NCI-H2227 treated with DMSO at 0.1 percent for 48 hours (cell line): Measurements from ENCODE around the gene GABRG3.
"Not testable (repeated sequence)": the region's sequence is repeated elsewhere in the genome, so short reads cannot be mapped to it uniquely, and the experiment has no call there.

Source experiments
- DNase-seq: peaks from one replicate; lab custom pipeline; 2025; lab: John Stamatoyannopoulos, UW

Gene GABRG3

DNA sequence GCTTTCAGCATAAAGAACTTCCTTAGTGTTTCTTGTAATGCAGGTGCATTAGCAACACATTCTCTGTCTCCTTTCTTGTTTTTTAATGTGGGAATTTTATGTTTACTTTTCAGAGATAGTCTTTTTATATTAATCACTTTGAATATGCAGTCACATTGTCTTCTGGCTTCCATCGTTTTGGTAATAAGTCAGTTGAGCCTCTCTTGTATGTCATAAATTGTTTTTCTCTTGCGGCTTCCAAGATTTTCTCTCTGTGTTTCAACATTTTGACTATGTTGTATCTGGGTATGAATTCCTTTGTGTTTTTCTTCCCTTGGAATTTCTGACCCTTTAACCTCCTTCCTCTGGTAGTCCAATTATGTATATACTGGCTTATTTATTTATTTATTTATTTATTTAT, 25.3 kb downstream of the GABRG3 start:
- no peak for DNase-seq

DNA sequence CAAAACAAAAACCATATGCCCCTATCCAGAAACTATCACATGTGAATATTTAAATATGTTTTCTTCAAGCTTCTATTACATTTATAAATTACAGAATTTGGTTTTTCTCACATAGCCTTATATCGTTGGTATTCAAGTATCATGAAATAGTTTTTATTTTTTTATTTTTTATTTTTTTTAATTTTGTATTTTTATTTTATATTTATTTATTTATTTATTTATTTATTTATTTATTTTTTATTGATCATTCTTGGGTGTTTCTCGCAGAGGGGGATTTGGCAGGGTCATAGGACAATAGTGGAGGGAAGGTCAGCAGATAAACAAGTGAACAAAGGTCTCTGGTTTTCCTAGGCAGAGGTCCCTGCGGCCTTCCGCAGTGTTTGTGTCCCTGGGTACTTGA, 32.0 kb downstream of the GABRG3 start:
- not testable (repeated sequence) for DNase-seq

DNA sequence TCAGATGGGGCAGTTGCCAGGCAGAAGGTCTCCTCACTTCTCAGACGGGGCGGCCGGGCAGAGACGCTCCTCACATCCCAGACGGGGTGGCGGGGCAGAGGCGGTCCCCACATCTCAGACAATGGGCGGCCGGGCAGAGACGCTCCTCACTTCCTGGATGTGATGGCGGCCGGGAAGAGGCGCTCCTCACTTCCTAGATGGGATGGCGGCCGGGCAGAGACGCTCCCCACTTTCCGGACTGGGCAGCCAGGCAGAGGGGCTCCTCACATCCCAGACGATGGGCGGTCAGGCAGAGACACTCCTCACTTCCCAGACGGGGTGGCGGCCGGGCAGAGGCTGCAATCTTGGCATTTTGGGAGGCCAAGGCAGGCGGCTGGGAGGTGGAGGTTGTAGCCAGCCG, 33.2 kb downstream of the GABRG3 start:
- not testable (repeated sequence) for DNase-seq

DNA sequence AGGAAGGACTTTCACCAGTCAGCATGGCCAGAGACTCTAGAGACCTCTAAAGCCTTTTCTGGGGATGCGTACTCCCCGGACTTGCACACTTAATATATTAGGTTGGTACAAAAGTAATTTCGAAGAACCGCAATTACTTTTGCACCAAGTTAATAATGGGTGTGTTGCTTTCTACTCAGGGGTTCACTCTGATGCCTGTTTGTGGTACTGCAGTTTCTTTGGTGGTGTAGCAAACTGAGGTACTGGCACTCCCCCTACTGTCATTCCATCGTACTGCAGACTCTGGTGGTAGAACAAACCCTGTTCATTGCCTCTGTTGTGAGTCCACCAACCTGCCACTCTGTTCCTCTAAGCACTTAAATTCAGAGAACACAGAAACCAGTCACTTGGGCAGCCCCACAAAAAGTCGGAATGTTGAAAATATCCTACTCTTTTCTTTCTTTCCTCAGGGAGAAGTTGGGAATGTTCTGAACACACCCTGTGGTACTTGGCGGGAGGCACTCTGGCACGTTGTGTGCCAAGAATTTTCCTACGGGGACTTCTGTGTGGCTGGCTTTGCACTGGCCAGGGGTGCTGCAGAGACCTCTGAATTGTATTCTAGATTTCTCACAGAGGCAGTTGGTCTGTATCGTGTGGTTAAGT, 46.3 kb downstream of the GABRG3 start:
- DNase-seq: peak; percentile 53

DNA sequence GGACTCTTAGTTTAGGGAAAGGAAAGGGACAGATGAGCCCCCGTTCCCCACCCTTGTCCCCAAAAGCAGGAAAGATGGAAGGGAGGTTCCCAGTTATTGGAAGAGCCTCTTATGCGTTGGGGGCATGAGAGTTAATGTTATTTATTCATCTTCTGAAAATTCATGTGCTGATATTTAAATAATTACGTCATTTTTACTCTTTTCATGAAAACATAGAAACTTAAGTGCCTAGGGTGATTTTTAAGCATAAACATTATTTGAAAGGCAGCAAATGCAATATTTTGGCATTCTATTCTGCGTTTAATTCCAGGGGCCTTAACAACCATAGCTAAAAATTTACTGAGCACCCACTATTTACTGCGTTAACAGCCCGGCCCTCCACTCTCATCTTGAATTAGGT, 48.7 kb downstream of the GABRG3 start:
- no peak for DNase-seq

DNA sequence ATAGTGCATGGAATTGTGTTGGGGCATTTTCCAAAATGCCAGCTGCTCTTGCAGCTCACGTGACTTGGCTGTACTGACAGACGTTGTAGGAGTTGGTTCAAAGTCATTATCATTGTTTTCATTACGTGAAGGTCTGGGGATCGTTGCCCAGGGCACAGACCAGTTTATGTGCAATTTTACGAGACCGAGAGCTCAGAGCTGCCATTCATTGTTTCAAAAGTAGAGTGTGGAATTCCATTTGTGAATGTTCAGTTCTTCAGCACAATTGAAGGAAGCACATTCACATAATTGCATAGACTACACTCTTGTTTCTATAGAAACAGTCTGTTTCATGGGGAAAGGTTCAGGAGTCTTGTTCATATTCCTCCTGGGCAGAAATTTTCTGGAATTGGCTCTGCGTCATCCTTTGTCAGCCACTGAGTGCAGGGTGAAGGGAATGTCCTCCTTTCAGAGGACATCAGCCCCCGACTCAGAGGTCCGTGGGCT, 54.5 kb downstream of the GABRG3 start:
- peak; percentile 3 for DNase-seq

DNA sequence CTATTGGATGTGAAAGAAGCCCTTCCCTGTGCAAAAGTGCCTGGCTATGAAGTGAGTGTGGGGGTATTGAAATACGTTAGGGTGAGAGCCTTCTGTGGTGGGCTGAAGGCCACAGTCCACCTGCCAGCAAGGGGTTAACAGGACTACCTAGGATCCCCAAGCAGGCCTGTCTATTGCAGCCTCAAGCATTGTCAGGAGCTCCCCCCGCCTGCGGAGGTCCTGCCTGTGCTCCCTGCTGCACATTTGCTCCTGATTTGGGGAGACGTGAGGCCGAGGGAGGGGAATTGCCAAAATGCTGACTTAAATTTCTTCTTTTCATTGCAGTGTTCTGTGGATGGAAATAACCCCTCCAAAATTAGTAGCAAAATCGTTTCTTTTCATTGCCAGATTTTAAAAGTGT, 56.2 kb downstream of the GABRG3 start:
- no peak for DNase-seq

DNA sequence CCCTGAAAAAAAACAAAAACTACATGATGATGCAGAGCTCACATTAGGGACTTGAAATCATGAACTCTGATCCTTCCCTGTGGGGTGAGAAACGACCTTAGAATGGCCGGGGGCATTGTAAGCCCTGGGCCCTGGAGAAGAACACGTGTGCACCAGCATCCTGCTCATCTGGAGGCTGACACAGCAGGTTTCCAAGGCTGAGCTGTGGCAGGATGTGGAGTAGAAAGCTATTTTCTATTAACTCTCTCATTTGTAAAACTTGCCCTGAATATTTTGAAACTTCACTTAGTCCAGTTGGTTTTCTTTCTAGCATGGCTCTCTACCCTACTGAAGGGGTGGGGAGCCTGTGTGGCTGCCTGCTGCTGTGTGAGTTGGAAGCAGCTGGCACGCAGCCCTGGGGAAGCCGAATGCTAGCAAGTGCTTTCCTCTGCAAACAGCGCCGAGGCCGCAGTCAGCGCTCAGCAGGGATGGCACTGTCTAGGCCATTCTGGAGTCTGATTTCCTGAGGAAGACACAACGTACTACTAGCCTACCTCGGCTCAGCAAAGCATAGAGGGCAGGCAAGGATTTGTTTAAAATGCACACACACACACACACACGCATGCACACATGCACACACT, 58.0 kb downstream of the GABRG3 start:
- peak; percentile 1 for DNase-seq

DNA sequence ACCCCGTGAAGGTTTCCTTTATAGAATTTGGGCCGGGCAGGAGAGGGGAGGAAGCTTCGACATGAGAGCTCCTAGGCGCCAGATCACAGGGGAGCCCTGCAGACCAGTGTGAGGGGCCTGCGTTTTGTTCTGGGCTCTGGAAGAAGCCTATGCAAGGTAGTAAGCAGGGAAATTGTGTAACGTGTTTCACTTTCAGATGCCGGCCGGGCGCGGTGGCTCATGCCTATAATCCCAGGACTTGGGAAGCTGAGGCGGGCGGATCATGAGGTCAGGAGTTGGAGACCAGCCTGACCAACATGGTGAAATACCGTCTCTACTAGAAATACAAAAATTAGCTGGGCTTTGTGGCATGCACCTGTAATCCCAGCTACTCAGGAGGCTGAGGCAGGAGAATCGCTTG, 65.2 kb downstream of the GABRG3 start:
- no peak for DNase-seq

DNA sequence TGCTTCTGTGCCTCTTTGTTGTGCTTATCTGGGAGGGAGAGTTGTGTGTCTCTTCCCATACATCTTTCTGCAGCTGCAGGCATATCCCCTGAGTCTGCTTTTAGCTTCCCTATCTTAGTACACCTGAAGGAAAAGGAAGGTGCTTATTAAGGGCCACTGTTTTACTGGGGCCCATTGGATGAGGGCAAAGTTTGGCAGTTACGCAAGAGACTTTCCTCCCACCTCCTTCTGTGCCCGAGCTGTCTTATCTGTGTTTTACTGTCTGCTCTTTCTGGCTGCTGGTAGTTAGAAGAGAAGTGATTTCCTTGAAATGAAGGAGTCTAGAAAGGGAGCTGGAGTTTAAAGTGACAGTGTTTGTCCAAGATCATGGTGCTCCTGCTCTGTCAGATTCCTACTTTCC, 66.5 kb downstream of the GABRG3 start:
- DNase-seq: no peak

DNA sequence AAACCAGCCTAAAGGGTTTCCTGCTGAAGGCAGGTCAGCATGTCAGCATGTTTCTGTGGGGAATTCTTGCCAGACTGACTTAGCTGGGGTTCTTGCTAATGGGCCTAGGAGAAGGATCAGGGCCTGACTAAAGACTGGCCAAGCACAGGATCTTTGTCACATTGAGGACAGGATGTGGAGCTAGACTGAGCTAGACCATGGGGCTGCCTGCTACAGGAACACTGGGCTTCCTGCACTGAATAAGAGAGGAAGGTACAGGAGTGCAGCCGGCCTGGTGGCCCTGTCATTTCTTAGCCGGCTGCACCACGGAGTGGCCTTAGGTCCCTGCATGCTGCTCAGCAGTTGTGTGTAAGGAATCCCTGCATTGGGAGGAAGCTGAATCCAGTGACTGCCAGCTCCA, 68.2 kb downstream of the GABRG3 start:
- no peak for DNase-seq

DNA sequence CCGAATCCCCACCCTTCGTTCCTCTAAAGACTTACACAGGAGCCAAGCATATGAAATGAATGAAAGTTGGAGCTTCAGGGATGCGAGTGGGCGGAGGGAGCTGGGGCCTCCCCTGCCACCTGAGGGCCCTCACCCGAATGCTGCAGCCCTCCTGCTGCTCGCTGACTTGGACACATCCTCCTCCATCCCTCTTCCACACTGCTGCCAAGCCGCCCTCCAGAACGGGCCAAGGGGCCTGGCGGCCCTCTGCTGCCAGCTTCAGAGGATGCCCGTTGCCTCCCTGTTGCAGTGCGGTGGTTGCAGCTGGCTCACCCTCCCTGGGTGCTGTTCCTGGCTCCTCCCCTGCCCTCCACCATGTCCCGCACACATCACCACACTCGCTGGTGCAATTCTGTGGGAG, 71.2 kb downstream of the GABRG3 start:
- DNase-seq: no peak

DNA sequence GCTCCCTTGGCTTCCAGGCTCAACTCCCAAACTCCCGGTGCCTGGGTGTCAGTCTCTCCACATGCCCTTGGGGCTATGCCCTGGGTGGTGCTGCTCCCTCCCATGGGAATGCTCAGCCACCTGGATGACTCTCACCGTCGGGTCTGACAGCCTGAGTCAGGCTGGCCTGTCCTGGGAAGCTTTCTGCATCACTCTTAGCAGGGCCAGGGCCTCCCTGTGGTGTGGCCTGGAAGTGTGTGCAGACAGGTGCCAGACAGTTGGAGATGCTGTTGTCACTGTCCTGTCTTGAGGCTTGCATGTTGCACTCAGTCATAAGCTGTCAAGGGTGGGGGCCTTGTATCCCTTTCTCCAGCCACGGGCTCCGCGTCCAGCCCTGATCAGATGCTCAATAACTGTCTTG, 71.7 kb downstream of the GABRG3 start:
- DNase-seq: no peak

DNA sequence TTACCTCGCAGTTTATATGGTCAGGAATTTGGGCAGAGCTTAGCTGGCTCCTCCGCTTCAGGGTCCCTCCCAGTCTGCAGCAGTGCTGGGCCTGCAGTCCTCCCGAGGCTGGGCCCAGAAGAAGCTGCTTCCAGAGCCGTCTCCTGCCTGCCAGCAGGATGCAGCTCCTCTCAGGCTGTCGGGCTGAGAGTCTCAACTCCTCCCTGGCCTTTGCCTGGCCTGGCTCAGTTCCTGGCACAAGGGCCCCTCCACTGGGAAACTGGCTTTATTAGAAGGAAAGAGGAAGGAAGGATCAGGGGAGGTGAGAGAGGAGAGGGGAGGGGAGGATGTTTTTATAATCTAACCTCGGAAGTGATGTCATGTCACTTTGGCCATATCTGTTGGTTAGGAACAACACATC, 72.8 kb downstream of the GABRG3 start:
- no peak for DNase-seq

DNA sequence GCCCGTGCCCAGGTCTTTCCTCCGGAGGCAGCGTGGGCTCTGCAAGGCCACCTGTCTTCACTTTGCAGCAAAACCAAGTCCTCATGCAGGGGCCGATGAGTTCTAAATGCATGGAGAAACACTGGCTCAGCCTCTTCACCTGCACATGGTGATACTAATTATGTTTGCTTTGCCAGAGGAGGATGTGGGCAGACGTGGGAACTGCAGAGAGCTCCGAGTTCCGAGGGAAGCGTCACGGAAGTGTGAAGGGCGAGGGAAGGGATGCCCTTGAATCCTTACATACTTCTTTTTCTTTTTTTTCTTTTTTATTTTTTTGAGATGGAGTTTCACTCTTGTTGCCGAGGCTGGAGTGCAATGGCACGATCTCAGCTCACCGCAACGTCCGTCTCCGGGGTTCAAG, 74.8 kb downstream of the GABRG3 start:
- DNase-seq: no peak

DNA sequence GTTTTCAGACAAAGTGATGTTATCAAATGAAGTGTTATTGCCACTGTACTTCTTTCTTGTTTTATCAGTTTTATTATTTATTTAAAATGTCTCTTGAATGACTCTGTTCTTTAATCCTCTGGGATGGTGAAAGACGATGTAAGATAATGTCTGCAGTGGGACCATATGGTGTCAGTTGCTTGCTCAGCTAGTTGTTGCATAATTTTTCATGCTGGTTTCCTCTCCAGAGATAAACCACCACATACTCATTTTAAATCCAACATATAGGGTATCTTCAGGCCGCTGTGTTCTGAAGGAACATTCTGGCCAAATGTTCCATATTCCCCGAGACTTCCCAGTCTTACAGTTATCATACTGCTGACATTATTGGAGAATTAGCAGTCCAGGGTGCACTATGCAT, 75.9 kb downstream of the GABRG3 start:
- no peak for DNase-seq

DNA sequence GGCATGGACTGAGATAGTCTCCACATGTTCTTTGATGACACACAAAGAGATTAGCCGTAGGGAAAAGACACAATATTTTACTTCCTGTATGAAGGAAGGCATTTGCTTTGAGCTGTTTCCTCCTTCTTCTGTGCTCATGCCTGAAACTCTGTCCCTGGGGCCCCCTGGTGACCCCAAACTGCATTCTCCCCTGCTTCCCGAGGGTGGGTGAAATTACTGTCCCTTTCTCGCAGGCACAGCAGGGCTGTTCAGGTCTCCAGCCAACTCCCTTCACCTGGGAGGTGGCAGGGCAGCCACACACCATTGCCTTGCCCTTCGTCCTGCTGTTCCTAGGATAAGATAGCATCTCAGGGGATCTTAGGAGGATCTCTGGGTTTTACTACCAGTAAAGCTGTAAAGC, 79.2 kb downstream of the GABRG3 start:
- DNase-seq: no peak

DNA sequence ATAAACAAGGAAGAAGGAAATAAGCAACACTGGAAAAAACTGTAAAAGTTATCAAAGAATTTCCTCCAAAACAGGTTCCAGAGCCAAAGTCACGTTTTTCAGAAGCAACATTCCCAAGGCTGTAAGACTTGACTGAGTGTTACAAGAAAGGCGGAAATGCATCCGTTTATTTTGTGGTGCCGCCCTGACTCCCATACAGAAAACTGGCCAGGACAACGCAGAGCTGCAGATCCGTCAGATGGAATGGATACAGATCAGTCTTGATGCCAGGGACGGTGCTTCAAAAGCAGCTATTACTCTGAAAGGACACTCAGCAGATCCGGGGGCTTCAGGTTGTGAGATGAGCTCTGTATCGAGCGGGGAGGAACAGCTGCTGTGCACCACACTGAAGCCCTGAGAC, 83.4 kb downstream of the GABRG3 start:
- no peak for DNase-seq

DNA sequence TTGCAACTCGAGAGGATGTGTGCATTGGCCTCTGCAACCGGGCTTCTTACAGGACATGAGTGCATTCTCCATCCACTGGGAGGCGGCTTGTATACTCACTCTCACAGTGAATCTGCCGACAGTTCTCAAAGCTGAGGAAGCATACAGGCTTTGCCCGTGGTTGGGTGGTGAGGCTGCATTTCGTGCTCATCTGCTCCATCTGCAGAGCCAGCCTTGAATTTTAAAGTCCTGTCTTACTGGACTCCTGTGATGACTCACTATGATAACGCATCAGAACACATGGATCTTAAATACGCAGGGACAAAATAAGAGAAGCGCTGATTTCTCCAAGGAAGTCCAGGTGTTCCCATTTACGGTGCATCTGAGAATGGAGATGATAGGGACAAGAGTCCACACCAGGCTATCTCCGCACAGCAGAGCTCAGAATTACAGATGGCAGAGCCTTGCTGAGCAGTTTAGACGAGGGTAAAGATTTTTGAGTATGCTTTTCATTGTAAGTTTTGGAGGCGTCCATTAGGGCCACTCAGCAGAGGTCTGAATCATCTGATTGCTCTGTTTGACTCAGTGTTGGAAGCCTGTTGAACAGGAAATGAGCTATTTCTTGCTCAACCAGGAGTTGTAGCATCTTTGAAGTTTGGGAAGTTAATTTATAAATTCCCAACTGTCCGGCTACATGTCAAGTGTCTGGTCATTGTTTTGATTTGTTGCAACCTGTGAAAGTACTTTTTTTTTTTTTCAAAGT, 87.1 kb downstream of the GABRG3 start:
- DNase-seq: no peak

DNA sequence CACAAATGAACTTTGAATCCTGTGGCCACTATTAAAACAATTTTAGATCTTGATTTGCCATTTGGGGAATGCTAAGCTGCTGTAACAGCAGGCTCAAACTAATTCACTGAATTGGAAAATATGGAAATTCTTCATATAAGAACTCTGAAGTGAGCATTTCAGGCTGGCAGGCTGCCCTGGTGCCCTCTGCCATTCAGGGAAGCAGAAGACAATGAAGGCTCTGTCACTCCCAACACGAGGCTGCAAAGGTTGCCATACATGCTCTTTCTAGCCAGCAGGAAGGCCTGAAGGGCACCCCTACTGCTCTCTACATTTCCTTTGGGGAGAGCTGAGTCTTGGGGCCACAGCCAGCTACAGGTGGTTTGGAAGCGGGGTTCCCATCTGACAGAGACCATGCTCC, 88.0 kb downstream of the GABRG3 start:
- DNase-seq: no peak

DNA sequence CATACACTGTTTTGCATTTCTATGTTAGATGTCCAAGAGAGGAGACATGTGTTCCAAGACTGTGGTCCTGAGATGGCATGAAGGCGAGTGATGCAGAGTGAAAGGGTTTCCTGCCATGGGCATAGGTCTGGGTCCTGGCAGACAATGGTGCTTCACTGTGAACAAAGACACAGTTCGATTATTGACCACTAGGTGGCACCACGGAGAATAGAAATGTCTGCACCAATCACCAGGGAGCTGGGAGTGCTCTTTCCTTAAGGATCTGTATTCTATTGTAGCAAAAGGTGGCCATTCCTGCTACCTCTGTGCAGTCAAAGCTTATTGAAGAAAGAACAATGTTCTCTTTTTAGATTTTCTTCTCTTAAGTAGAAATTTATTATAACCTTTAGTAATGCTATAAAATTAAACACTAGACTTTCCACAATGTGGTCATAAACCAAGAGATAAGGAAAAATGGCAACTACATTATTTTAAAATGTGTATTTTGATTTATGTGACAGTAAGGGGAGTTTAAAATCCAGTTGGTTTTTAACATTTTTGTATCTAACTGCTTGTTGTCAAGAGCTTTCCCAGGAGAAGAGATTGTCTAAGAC, 88.7 kb downstream of the GABRG3 start:
- no peak for DNase-seq

DNA sequence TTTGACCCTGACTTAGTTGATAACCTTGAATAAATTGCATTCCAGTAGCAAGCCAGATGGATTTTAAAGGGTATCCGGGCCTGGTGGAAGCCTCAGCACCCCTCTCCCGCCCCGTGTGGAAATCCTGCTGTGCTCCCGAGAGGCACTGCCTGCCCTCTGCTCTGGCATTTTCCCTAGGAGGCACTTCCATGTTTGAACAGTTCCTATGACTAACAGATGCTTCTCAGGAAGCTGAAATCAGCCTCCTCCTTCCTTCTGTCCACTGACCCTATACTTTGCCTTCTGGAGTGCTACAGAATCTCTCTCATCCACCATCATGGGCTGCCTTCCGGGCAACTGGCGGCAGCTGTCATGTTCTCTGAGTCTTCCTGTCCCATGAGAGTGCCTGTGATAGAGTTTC, 90.8 kb downstream of the GABRG3 start:
- DNase-seq: no peak

DNA sequence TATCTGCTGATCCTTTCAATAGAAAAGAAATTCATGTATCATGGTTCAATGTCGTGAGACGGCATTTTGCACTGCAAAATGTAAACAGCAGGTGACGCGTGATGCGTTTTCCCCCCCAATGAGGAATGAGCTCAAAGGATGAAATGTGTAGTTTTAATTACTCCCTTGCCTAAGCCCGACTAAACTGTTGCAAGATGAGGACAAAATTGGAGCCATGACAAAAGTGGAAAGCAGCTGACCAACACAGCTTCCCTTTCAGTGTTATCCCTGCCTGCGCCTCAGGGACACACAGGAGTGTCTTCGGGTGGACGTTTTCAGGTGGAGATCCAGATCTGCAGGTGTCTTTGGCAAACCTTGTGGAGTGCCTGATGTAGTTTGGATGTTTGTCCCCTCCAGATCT, 92.0 kb downstream of the GABRG3 start:
- DNase-seq: no peak
